ENCODE results near the gene LY9. TPM values are rescaled to one million over a fixed set of nuclear protein-coding genes. Genes with fewer than 3 reads are reported as not detected.

LY9 gene
- total and polyA plus RNA-seq, 9 of the 15 experiments (the other 6 are each of a cell fraction or from before 2014, with no cell fraction given) = not detected

DNA sequence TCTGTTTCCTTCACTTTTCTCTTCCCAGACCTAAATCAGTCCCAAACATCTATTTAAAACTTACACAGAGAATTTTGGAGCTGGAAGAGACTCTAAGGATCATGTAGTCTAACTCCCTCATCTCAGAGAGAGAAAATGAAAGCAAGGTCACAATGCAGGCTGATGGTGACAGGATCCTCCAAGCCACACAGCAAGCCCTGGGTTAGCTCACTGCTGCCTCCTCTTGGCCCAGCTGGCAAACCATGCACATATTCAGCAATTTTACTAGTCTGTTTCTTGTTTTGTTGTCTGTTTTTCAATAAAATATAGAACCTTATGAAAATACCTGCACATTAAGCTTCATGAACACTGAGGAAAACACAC is 27.7 kb upstream of the LY9 start:
- ChIA-PET CTCF (ENCODE audit: low intra/inter-chr PET ratio) (interaction anchor here (0.6 to 1.9 kb wide), 3 partner anchors 41 to 154 kb away, joined by 3 to 9 read pairs (median 7); no protein-coding TSS in a partner anchor), POLR2A (interaction anchor here (0.6 to 1.5 kb wide), 4 partner anchors 8 to 42 kb away, joined by 3 to 4 read pairs (median 3); no protein-coding TSS in a partner anchor)
- no peaks in the 10 kb centered on the region for H3K9me1 ChIP-seq (ENCODE audit: control insufficient read depth, insufficient read depth, low read length)
- FAIRE-seq (peak; percentile 93), DNase-seq (ENCODE audit: extremely low read depth in 1 of 4, low spot score in 3 of 4) (peak in 3 of 4 experiments; percentile 19 to 64 (median 49)), ATAC-seq (peak; percentile 96)
- intact Hi-C loops (cut with micrococcal nuclease) (loop anchor here (1.0 to 10.0 kb wide), 3 partner anchors 42 to 143 kb away; no protein-coding TSS in a partner anchor), in situ Hi-C loops (cut with MboI) (no loop called here)
- peaks cover 0 to 4% of the 10 kb centered on the region in 2 experiments; a peak in 1 of 5 replicates for H3K4me1 ChIP-seq (replicated peaks in 1 of 2; ENCODE audit: control insufficient read depth in 2 of 2, insufficient read depth in 2 of 2, low read length in 2 of 2)
- peaks cover 0 to 2% of the 10 kb centered on the region in 2 experiments; a peak in 2 of 5 replicates for H3K27me3 ChIP-seq (ENCODE audit: control insufficient read depth in 2 of 2, insufficient read depth in 2 of 2, low read length in 2 of 2)
- H3K9me3 ChIP-seq (replicated peaks; ENCODE audit: control insufficient read depth, insufficient read depth, low read depth, low read length) = no peaks in the 10 kb centered on the region
- H3K36me3 ChIP-seq (ENCODE audit: control insufficient read depth, insufficient read depth, low read length) = no peaks in the 10 kb centered on the region
- no peak overlapping the region for H3K4me3 ChIP-seq
- H3K9ac ChIP-seq (ENCODE audit: insufficient read depth in 1 of 2, low read depth in 2 of 2, low read length in 2 of 2) = no peak overlapping the region
- H3K79me2 ChIP-seq (ENCODE audit: control insufficient read depth, insufficient read depth, low read length) = no peaks in the 10 kb centered on the region
- BruUV-seq (replicated peaks) = no TSS peak
- H2AFZ ChIP-seq (ENCODE audit: low read depth, low read length) = peak overlapping the region; percentile 85
- no peaks in the 10 kb centered on the region for H4K20me1 ChIP-seq (replicated peaks; ENCODE audit: control insufficient read depth, insufficient read depth, low read length)
- no peak overlapping the region for H3K27ac ChIP-seq (ENCODE audit: extremely low read depth, low read depth, low read length)
- H3K4me2 ChIP-seq (ENCODE audit: insufficient read depth, low read length) = peak overlapping the region; percentile 42
- TF ChIP-seq, protein P1, sequence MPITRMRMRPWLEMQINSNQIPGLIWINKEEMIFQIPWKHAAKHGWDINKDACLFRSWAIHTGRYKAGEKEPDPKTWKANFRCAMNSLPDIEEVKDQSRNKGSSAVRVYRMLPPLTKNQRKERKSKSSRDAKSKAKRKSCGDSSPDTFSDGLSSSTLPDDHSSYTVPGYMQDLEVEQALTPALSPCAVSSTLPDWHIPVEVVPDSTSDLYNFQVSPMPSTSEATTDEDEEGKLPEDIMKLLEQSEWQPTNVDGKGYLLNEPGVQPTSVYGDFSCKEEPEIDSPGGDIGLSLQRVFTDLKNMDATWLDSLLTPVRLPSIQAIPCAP (CRISPR knock-in tag; IDR thresholded peaks at IDR 0.05; ENCODE audit: borderline replicate concordance) = no peak
- TF ChIP-seq EZH2 (IDR thresholded peaks at IDR 0.05; ENCODE audit: borderline replicate concordance, low read depth, low read length) = no peak
- peak; percentile 24; the same call in 1 of the 2 replicates for TF ChIP-seq ZKSCAN1 (IDR thresholded peaks at IDR 0.05; ENCODE audit: low read depth, low read length)
- TF ChIP-seq MAFK (IDR thresholded peaks at IDR 0.05; ENCODE audit: low read length) = no peak
- TF ChIP-seq JUND (IDR thresholded peaks at IDR 0.05; ENCODE audit: borderline replicate concordance, low read depth, low read length) = peak; percentile 31; the same call in 1 of the 2 replicates
- no peak for TF ChIP-seq JUND (tag; IDR thresholded peaks at IDR 0.05; ENCODE audit: borderline replicate concordance, low read depth, low read length)
- peak; percentile 32; the same call in 1 of the 2 replicates for TF ChIP-seq KLF16 (IDR thresholded peaks at IDR 0.05)
- TF ChIP-seq CHD4 (IDR thresholded peaks at IDR 0.05; ENCODE audit: insufficient read depth, insufficient replicate concordance, low read depth, low read length, poor library complexity, severe bottlenecking) = no peak
- no peak for TF ChIP-seq XRCC3 (IDR thresholded peaks at IDR 0.05)
- TF ChIP-seq PRMT5 (CRISPR knock-in tag; IDR thresholded peaks at IDR 0.05) = no peak
- TF ChIP-seq MXI1 (IDR thresholded peaks at IDR 0.05; ENCODE audit: low read depth, low read length) = no peak
- TF ChIP-seq, protein P2, sequence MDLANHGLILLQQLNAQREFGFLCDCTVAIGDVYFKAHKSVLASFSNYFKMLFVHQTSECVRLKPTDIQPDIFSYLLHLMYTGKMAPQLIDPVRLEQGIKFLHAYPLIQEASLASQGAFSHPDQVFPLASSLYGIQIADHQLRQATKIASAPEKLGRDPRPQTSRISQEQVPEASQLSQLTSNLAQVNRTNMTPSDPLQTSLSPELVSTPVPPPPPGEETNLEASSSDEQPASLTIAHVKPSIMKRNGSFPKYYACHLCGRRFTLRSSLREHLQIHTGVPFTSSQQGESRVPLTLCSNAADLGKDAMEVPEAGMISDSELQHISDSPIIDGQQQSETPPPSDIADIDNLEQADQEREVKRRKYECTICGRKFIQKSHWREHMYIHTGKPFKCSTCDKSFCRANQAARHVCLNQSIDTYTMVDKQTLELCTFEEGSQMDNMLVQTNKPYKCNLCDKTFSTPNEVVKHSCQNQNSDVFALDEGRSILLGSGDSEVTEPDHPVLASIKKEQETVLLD (IDR thresholded peaks at IDR 0.05) = no peak
- no peak for TF ChIP-seq KDM1A (IDR thresholded peaks at IDR 0.05)
- TF ChIP-seq ZSCAN32 (CRISPR knock-in tag; IDR thresholded peaks at IDR 0.05) = no peak
- TF ChIP-seq CEBPG (CRISPR knock-in tag; IDR thresholded peaks at IDR 0.05) = no peak
- TF ChIP-seq CEBPG (tag; conservative IDR thresholded peaks at IDR 0.05 in 1 of 2, IDR thresholded peaks at IDR 0.05 in 1 of 2) = no peak
- TF ChIP-seq SP1 (CRISPR knock-in tag; IDR thresholded peaks at IDR 0.05) = 0 out of 2 replicates have a peak, but pooled peaks have one; percentile 33
- TF ChIP-seq ZNF197 (CRISPR knock-in tag; IDR thresholded peaks at IDR 0.05; ENCODE audit: low read depth) = 0 out of 2 replicates have a peak, but pooled peaks have one; percentile 27
- TF ChIP-seq HMG20A (CRISPR knock-in tag; conservative IDR thresholded peaks at IDR 0.05) = no peak
- peak in 1 of 2 experiments; percentile 61; a peak in 1 of 4 replicates for TF ChIP-seq RCOR1 (IDR thresholded peaks at IDR 0.05; ENCODE audit: borderline replicate concordance in 1 of 2, low read depth in 2 of 2, low read length in 2 of 2)
- TF ChIP-seq SAP30 (IDR thresholded peaks at IDR 0.05; ENCODE audit: borderline replicate concordance, insufficient read depth, low read depth, low read length, poor library complexity, severe bottlenecking) = no peak
- TF ChIP-seq NR2C2 (CRISPR knock-in tag; IDR thresholded peaks at IDR 0.05) = no peak
- TF ChIP-seq NR2C2 (tag; IDR thresholded peaks at IDR 0.05) = peak; percentile 40; the same call in 1 of the 2 replicates

All from K562 (cell line).